ENCODE results near the gene LRRC37A2. TPM values are rescaled to one million over a fixed set of nuclear protein-coding genes. Genes with fewer than 3 reads are reported as not detected.
"Not testable (repeated sequence)": the region's sequence is repeated elsewhere in the genome, so short reads cannot be mapped to it uniquely, and the experiment has no call there.

Gene LRRC37A2
- total and polyA plus RNA-seq, 4 donors: 2.3 to 8.9 (median 5.4) TPM

DNA sequence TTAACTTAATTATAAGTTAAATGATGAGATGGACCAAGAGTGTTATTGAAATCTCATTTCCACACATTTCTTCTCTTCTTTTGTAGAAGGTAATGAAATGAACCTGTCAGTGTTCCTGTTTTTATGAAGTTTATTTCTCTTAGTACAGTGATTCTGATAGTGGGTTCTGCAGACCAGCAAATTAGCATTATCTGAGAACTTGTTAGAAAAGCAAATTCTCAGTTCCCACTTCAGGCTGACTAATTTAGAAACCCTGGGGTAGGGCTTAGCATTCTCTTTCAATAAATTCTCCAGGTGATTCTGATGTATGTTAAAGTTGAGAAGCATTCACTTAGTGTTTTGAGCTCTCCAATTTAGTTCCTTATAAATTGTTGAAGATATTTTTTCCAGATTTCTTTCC is 90.9 kb downstream of the LRRC37A2 start:
- H3K4me1 ChIP-seq (ENCODE audit: control insufficient read depth in 5 of 5, insufficient read depth in 5 of 5, low read length in 5 of 5); H3K9ac ChIP-seq (ENCODE audit: insufficient read depth in 1 of 2, low read length in 2 of 2); H3K4me3 ChIP-seq; ATAC-seq (ENCODE audit: insufficient read depth, low FRiP score); H3K36me3 ChIP-seq (ENCODE audit: control insufficient read depth in 4 of 4, insufficient read depth in 4 of 4, low read length in 4 of 4); H3K9me3 ChIP-seq (ENCODE audit: control insufficient read depth in 4 of 4, insufficient read depth in 3 of 4, low read length in 3 of 4); H3K27me3 ChIP-seq (ENCODE audit: control insufficient read depth in 3 of 3, insufficient read depth in 3 of 3, low read length in 2 of 3); H3K27ac ChIP-seq (ENCODE audit: low read depth in 1 of 2, low read length in 1 of 2); DNase-seq: not testable (repeated sequence)

Small RNA genes lying within 50 kb of the gene (small RNA-seq; reads per million reads assigned to genes)
- not detected for gene RN7SL199P (ENCODE audit: low replicate concordance)

Other genes with a start within 250 kb of the LRRC37A2 start
- 1 to 10 TPM; 2.9 to 5.2 TPM for gene LRRC37A, start 217.3 kb upstream of the LRRC37A2 start, total RNA-seq
- under 1 TPM; 0.64 to 0.94 TPM for gene LRRC37A, start 217.3 kb upstream of the LRRC37A2 start, polyA plus RNA-seq
- 10 to 100 TPM; 17.1 to 24.7 TPM for gene ARL17B, start 150.7 kb upstream of the LRRC37A2 start, total RNA-seq
- gene ARL17B, start 150.7 kb upstream of the LRRC37A2 start, polyA plus RNA-seq: 1 to 10 TPM; 6.7 to 7.8 TPM
- 10 to 100 TPM; 18.0 to 18.7 TPM for gene ARL17A, start 67.2 kb downstream of the LRRC37A2 start, total RNA-seq
- 1 to 10 TPM; 2.2 to 3.3 TPM for gene ARL17A, start 67.2 kb downstream of the LRRC37A2 start, polyA plus RNA-seq
- 10 to 100 TPM; 28.8 to 41.9 TPM for gene NSF, start 78.2 kb downstream of the LRRC37A2 start, total RNA-seq
- 10 to 100 TPM in 1 of 2 donors, 1 to 10 TPM in 1; 7.3 to 25.3 TPM for gene NSF, start 78.2 kb downstream of the LRRC37A2 start, polyA plus RNA-seq

Measured in lung (tissue), 11 donors.